Caco-2 (cell line): Measurements from ENCODE around the gene SHMT2. TPM values are rescaled to one million over a fixed set of nuclear protein-coding genes. Genes with fewer than 3 reads are reported as not detected.

Experiments
- BruUV-seq: library from RNA; stranded (reverse); fragments of 400-500 nt; replicated peaks from 2 replicates; lab custom pipeline; 2021; lab: Mats Ljungman, UMichigan
- CTCF ChIA-PET: fragments of 300-600 bp; sonication (Branson Sonifier 250); formaldehyde crosslinking; loops from one replicate; lab custom pipeline; 2022; ENCODE audit warnings: antibody characterized with exemption; lab: Charles Lee
- POLR2A ChIA-PET: fragments of 300-600 bp; sonication (Branson Sonifier 250); formaldehyde crosslinking; loops from one replicate; lab custom pipeline; 2022; ENCODE audit warnings: antibody characterized with exemption; lab: Charles Lee
- DNase-seq, 2 experiments: peaks; one replicate each; pipeline versions ENCODE4 v3.0.0 to v3.0.0-alpha.2; 2020 to 2022
- H3K27me3 ChIP-seq: replicated peaks from 2 replicates; pipeline ENCODE4 v1.6.0; 2011; ENCODE audit warnings: low read length; ENCODE audit not compliant: control insufficient read depth, insufficient read depth
- H3K36me3 ChIP-seq: 2 replicates; pipeline ENCODE4 v1.5.1; 2011; ENCODE audit warnings: low read length; ENCODE audit not compliant: control insufficient read depth, insufficient read depth
- H3K4me1 ChIP-seq: fragments of 250-450 bp; sonication (Bioruptor Pico); 2 replicates; pipeline ENCODE4 v1.5.1; 2020; ENCODE audit warnings: mild to moderate bottlenecking
- H3K4me3 ChIP-seq: 2 replicates; pipeline ENCODE4 v1.5.1; 2011; ENCODE audit warnings: low read depth, mild to moderate bottlenecking, control low read depth, low read length
- H3K9me3 ChIP-seq: fragments of 250-450 bp; sonication (Bioruptor Pico); 2 replicates; pipeline ENCODE4 v1.5.1; 2020; ENCODE audit warnings: mild to moderate bottlenecking, moderate library complexity
- H3K27ac Mint-ChIP-seq: one replicate; pipeline ENCODE4 v1.8.0; 2022; ENCODE audit warnings: mixed read lengths; ENCODE audit not compliant: unreplicated experiment
- H3K27me3 Mint-ChIP-seq: one replicate; pipeline ENCODE4 v1.8.0; 2022; ENCODE audit warnings: mixed read lengths; ENCODE audit not compliant: insufficient read depth, unreplicated experiment
- H3K36me3 Mint-ChIP-seq: one replicate; pipeline ENCODE4 v1.8.0; 2022; ENCODE audit warnings: mild to moderate bottlenecking, mixed read lengths; ENCODE audit not compliant: insufficient read depth, unreplicated experiment
- H3K4me1 Mint-ChIP-seq: one replicate; pipeline ENCODE4 v1.8.0; 2022; ENCODE audit warnings: low read depth, mixed read lengths; ENCODE audit not compliant: unreplicated experiment
- H3K4me3 Mint-ChIP-seq: one replicate; pipeline ENCODE4 v1.8.0; 2022; ENCODE audit warnings: mild to moderate bottlenecking, moderate library complexity, mixed read lengths; ENCODE audit not compliant: unreplicated experiment
- H3K9me3 Mint-ChIP-seq: one replicate; pipeline ENCODE4 v1.8.0; 2022; ENCODE audit warnings: mixed read lengths; ENCODE audit not compliant: unreplicated experiment
- CTCF ChIP-seq, 2 experiments: fragments of 200-600 bp in 1 of 2; IDR thresholded peaks; 1 replicate in 1 of 2; 2 replicates in 1 of 2; pipeline versions ENCODE4 v1.5.1 to v1.8.0; 2011 to 2022; ENCODE audit warnings: antibody characterized with exemption in 1 of 2, control low read depth in 1 of 2, inconsistent platforms in 1 of 2, low read depth in 1 of 2, low read length in 1 of 2, mild to moderate bottlenecking in 1 of 2, moderate library complexity in 1 of 2; ENCODE audit not compliant: insufficient read depth in 1 of 2, severe bottlenecking in 1 of 2, unreplicated experiment in 1 of 2
- intact Hi-C: fragments of 100-400 bp; cut with micrococcal nuclease; formaldehyde crosslinking; loops from one replicate; pipeline ENCODE4 v1.10.0; 2022; ENCODE audit not compliant: unreplicated experiment
- total RNA-seq: library from RNA; stranded (reverse); gene quantifications from 2 replicates; pipeline ENCODE4 v1.2.3, GENCODE V29; 2022

The SHMT2 gene
- total RNA-seq, 1 experiment from 2014 or later: 466 TPM

- Mint-ChIP-seq H3K27me3 (no peaks in the 10 kb centered on the region), H3K27ac (no peak overlapping the region), H3K4me3 (no peak overlapping the region), H3K9me3 (no peaks in the 10 kb centered on the region), H3K4me1 (no peaks in the 10 kb centered on the region), H3K36me3 (peaks cover 23% of the 10 kb centered on the region)
- CTCF ChIA-PET: no interaction called here
- DNase-seq: no peak
- POLR2A ChIA-PET: no interaction called here
- Histone ChIP-seq H3K4me3 (no peak overlapping the region), H3K9me3 (no peaks in the 10 kb centered on the region), H3K4me1 (no peaks in the 10 kb centered on the region), H3K36me3 (peaks cover 8% of the 10 kb centered on the region), H3K27me3 (no peaks in the 10 kb centered on the region)
- BruUV-seq: TSS peak; percentile 16
- intact Hi-C loops: no loop called here
- TF ChIP-seq CTCF (IDR thresholded peaks at IDR 0.05; ENCODE audit: insufficient read depth in 1 of 2, low read depth in 1 of 2, low read length in 1 of 2, severe bottlenecking in 1 of 2, unreplicated experiment in 1 of 2): no peak
These were observed 33.7 kb upstream of the SHMT2 start for GRCh38 chr12:57195611-57196371.

GRCh38 chr12:57196439-57196838 is 33.1 kb upstream of the SHMT2 start:
- no peak overlapping the region for H3K27ac Mint-ChIP-seq
- TF ChIP-seq CTCF (IDR thresholded peaks at IDR 0.05; ENCODE audit: insufficient read depth in 1 of 2, low read depth in 1 of 2, low read length in 1 of 2, severe bottlenecking in 1 of 2, unreplicated experiment in 1 of 2): no peak
- no peaks in the 10 kb centered on the region for H3K9me3 ChIP-seq
- H3K4me1 ChIP-seq: no peaks in the 10 kb centered on the region
- CTCF ChIA-PET: no interaction called here
- intact Hi-C loops: no loop called here
- no peaks in the 10 kb centered on the region for H3K27me3 ChIP-seq
- H3K4me3 ChIP-seq: no peak overlapping the region
- H3K9me3 Mint-ChIP-seq: no peaks in the 10 kb centered on the region
- BruUV-seq: no TSS peak
- H3K4me3 Mint-ChIP-seq: no peak overlapping the region
- DNase-seq: no peak
- peaks cover 20% of the 10 kb centered on the region for H3K36me3 Mint-ChIP-seq
- POLR2A ChIA-PET: no interaction called here
- H3K36me3 ChIP-seq: peaks cover 8% of the 10 kb centered on the region
- H3K4me1 Mint-ChIP-seq: no peaks in the 10 kb centered on the region
- H3K27me3 Mint-ChIP-seq: no peaks in the 10 kb centered on the region

- no peak for TF ChIP-seq CTCF (IDR thresholded peaks at IDR 0.05; ENCODE audit: insufficient read depth in 1 of 2, low read depth in 1 of 2, low read length in 1 of 2, severe bottlenecking in 1 of 2, unreplicated experiment in 1 of 2)
These were observed 32.6 kb upstream of the SHMT2 start for GRCh38 chr12:57196956-57197355.

More at GRCh38 chr12:57196956-57197355, 32.6 kb upstream of the SHMT2 start:
- BruUV-seq: no TSS peak
- H3K27ac Mint-ChIP-seq: no peak overlapping the region
- Histone ChIP-seq H3K4me3 (no peak overlapping the region), H3K27me3 (no peaks in the 10 kb centered on the region), H3K36me3 (peaks cover 7% of the 10 kb centered on the region), H3K9me3 (no peaks in the 10 kb centered on the region), H3K4me1 (no peaks in the 10 kb centered on the region)
- DNase-seq: no peak
- intact Hi-C loops: no loop called here
- peaks cover 15% of the 10 kb centered on the region for H3K36me3 Mint-ChIP-seq
- ChIA-PET CTCF (no interaction called here), POLR2A (no interaction called here)
- no peak overlapping the region for H3K4me3 Mint-ChIP-seq
- H3K27me3 Mint-ChIP-seq: no peaks in the 10 kb centered on the region
- H3K9me3 Mint-ChIP-seq: no peaks in the 10 kb centered on the region
- no peaks in the 10 kb centered on the region for H3K4me1 Mint-ChIP-seq
